RWPE2 (cell line): ENCODE results near the gene KLF15.
A peak's percentile ranks its signal among the peaks of the same experiment; 100 is the strongest.

Source experiments
- ATAC-seq: fragments of 200-7000 bp; cut with Tn5 transposase; 3 replicates; pipeline ENCODE4 v1.9.1; 2021; ENCODE audit warnings: low read depth
- DNase-seq: peaks from one replicate; pipeline ENCODE4 v3.0.0-alpha.2; 2020; ENCODE audit warnings: low spot score
- H3K27ac ChIP-seq: fragments of 450-650 bp; 2 replicates; pipeline ENCODE4 v1.5.1; 2017; ENCODE audit warnings: mild to moderate bottlenecking; ENCODE audit not compliant: poor library complexity, severe bottlenecking
- H3K27me3 ChIP-seq: fragments of 250-450 bp; sonication (Bioruptor Pico); 2 replicates; pipeline ENCODE4 v1.5.1; 2021; ENCODE audit warnings: mild to moderate bottlenecking, moderate library complexity; ENCODE audit not compliant: insufficient read depth, poor library complexity, severe bottlenecking
- H3K36me3 ChIP-seq: fragments of 250-450 bp; sonication (Bioruptor Pico); 2 replicates; pipeline ENCODE4 v1.5.1; 2020; ENCODE audit warnings: low read depth, mild to moderate bottlenecking, moderate library complexity
- H3K4me1 ChIP-seq: fragments of 250-450 bp; sonication (Bioruptor Pico); 2 replicates; pipeline ENCODE4 v1.5.1; 2021; ENCODE audit warnings: mild to moderate bottlenecking, moderate library complexity; ENCODE audit not compliant: insufficient read depth, poor library complexity, severe bottlenecking
- H3K4me3 ChIP-seq: fragments of 250-450 bp; sonication (Bioruptor Pico); 2 replicates; pipeline ENCODE4 v1.5.1; 2021; ENCODE audit warnings: mild to moderate bottlenecking, moderate library complexity; ENCODE audit not compliant: severe bottlenecking
- H3K9me3 ChIP-seq: fragments of 250-450 bp; sonication (Bioruptor Pico); 2 replicates; pipeline ENCODE4 v1.5.1; 2021; ENCODE audit warnings: mild to moderate bottlenecking, moderate library complexity; ENCODE audit not compliant: severe bottlenecking
- CTCF ChIP-seq: fragments of 450-650 bp; IDR thresholded peaks from one replicate; pipeline ENCODE4 v1.5.1; 2017; ENCODE audit warnings: mild to moderate bottlenecking, moderate library complexity; ENCODE audit not compliant: poor library complexity, severe bottlenecking

KLF15 gene

GRCh38 chr3:126355251-126355650, 2.0 kb downstream of the KLF15 start:
- no peaks in the 10 kb centered on the region for H3K4me1 ChIP-seq
- TF ChIP-seq CTCF = no peak
- H3K27ac ChIP-seq = no peak overlapping the region
- H3K9me3 ChIP-seq = no peaks in the 10 kb centered on the region
- H3K27me3 ChIP-seq = peaks cover 31% of the 10 kb centered on the region
- DNase-seq (no peak), ATAC-seq (no peak)
- no peaks in the 10 kb centered on the region for H3K36me3 ChIP-seq
- H3K4me3 ChIP-seq = no peak overlapping the region

- TF ChIP-seq CTCF = no peak
- ATAC-seq (no peak), DNase-seq (peak; percentile 15)
- no peaks in the 10 kb centered on the region for H3K9me3 ChIP-seq
- H3K4me3 ChIP-seq = no peak overlapping the region
- H3K27ac ChIP-seq = no peak overlapping the region
- no peaks in the 10 kb centered on the region for H3K4me1 ChIP-seq
- H3K36me3 ChIP-seq = no peaks in the 10 kb centered on the region
- peaks cover 31% of the 10 kb centered on the region for H3K27me3 ChIP-seq
Measured at GRCh38 chr3:126354776-126355175, 2.4 kb downstream of the KLF15 start.

- Histone ChIP-seq H3K27ac (no peak overlapping the region), H3K36me3 (no peaks in the 10 kb centered on the region), H3K4me1 (no peaks in the 10 kb centered on the region), H3K4me3 (no peak overlapping the region), H3K9me3 (no peaks in the 10 kb centered on the region), H3K27me3 (peaks cover 31% of the 10 kb centered on the region)
- DNase-seq (peak; percentile 55), ATAC-seq (no peak)
- no peak for TF ChIP-seq CTCF
Measured at GRCh38 chr3:126353694-126354321, 3.4 kb downstream of the KLF15 start.

- ATAC-seq (no peak), DNase-seq (peak; percentile 51)
- Histone ChIP-seq H3K27me3 (peaks cover 21% of the 10 kb centered on the region), H3K36me3 (no peaks in the 10 kb centered on the region), H3K9me3 (no peaks in the 10 kb centered on the region), H3K4me3 (no peak overlapping the region), H3K4me1 (no peaks in the 10 kb centered on the region), H3K27ac (no peak overlapping the region)
- TF ChIP-seq CTCF = no peak
Measured at GRCh38 chr3:126352476-126353454, 4.4 kb downstream of the KLF15 start.
